Measurements from ENCODE around the gene ITPR2. TPM values are rescaled to one million over a fixed set of nuclear protein-coding genes. Genes with fewer than 3 reads are reported as not detected.
A peak's percentile ranks its signal among the peaks of the same experiment; 100 is the strongest.

Gene ITPR2
- total and polyA plus RNA-seq, 2 donors, result 8.8 to 34.0 TPM

- peaks cover 14 to 18% of the 10 kb centered on the region in 2 donors for H3K4me1 ChIP-seq (ENCODE audit: control insufficient read depth in 2 of 2, insufficient read depth in 2 of 2, low read length in 2 of 2)
- DNase-seq (ENCODE audit: low read depth in 6 of 9, low spot score in 9 of 9), result no peak
- 98% methylated on average over 5 of the region's 5 CpGs for WGBS
Measured at GRCh38 chr12:26805401-26805971, 27.5 kb downstream of the ITPR2 start.

GRCh38 chr12:26803552-26803951 lies 29.4 kb downstream of the ITPR2 start:
- WGBS, result 6% methylated on average over 2 of the region's 2 CpGs

More at GRCh38 chr12:26805401-26805971, 27.5 kb downstream of the ITPR2 start:
- peaks cover 10 to 32% of the 10 kb centered on the region in 2 donors for H3K36me3 ChIP-seq (ENCODE audit: control insufficient read depth in 2 of 2, insufficient read depth in 2 of 2, low read length in 1 of 2)
- no peaks in the 10 kb centered on the region for H3K27me3 ChIP-seq (ENCODE audit: control insufficient read depth in 2 of 2, insufficient read depth in 1 of 2, low read length in 1 of 2)
- H3K9me3 ChIP-seq (ENCODE audit: control insufficient read depth in 2 of 2, insufficient read depth in 1 of 2, low read length in 1 of 2), result no peaks in the 10 kb centered on the region
- H3K27ac ChIP-seq (ENCODE audit: low read depth in 1 of 2, low read length in 1 of 2), result no peak overlapping the region
- no peak overlapping the region for H3K4me3 ChIP-seq (ENCODE audit: low read length in 2 of 2)

GRCh38 chr12:26801486-26801885 lies 31.5 kb downstream of the ITPR2 start:
- WGBS, result 100% methylated on average over 1 of the region's 1 CpG
- no peak for DNase-seq (ENCODE audit: low read depth in 6 of 9, low spot score in 9 of 9)
- H3K27ac ChIP-seq (ENCODE audit: low read depth in 1 of 2, low read length in 1 of 2), result no peak overlapping the region
- no peaks in the 10 kb centered on the region for H3K27me3 ChIP-seq (ENCODE audit: control insufficient read depth in 2 of 2, insufficient read depth in 1 of 2, low read length in 1 of 2)
- H3K4me3 ChIP-seq (ENCODE audit: low read length in 2 of 2), result no peak overlapping the region
- no peaks in the 10 kb centered on the region for H3K9me3 ChIP-seq (ENCODE audit: control insufficient read depth in 2 of 2, insufficient read depth in 1 of 2, low read length in 1 of 2)
- peaks cover 10 to 18% of the 10 kb centered on the region in 2 donors for H3K36me3 ChIP-seq (ENCODE audit: control insufficient read depth in 2 of 2, insufficient read depth in 2 of 2, low read length in 1 of 2)
- H3K4me1 ChIP-seq (ENCODE audit: control insufficient read depth in 2 of 2, insufficient read depth in 2 of 2, low read length in 2 of 2), result peaks cover 21 to 38% of the 10 kb centered on the region in 2 donors

More at GRCh38 chr12:26803552-26803951, 29.4 kb downstream of the ITPR2 start:
- DNase-seq (ENCODE audit: low read depth in 6 of 9, low spot score in 9 of 9), result no peak
- Histone ChIP-seq H3K4me3 (ENCODE audit: low read length in 2 of 2) (no peak overlapping the region), H3K27me3 (ENCODE audit: control insufficient read depth in 2 of 2, insufficient read depth in 1 of 2, low read length in 1 of 2) (no peaks in the 10 kb centered on the region), H3K27ac (ENCODE audit: low read depth in 1 of 2, low read length in 1 of 2) (peak overlapping the region in 1 of 2 donors; percentile 27), H3K9me3 (ENCODE audit: control insufficient read depth in 2 of 2, insufficient read depth in 1 of 2, low read length in 1 of 2) (no peaks in the 10 kb centered on the region), H3K4me1 (ENCODE audit: control insufficient read depth in 2 of 2, insufficient read depth in 2 of 2, low read length in 2 of 2) (peaks cover 17 to 25% of the 10 kb centered on the region in 2 donors), H3K36me3 (ENCODE audit: control insufficient read depth in 2 of 2, insufficient read depth in 2 of 2, low read length in 1 of 2) (peaks cover 10 to 28% of the 10 kb centered on the region in 2 donors)

- Histone ChIP-seq H3K27ac (ENCODE audit: low read depth in 1 of 2, low read length in 1 of 2) (no peak overlapping the region), H3K4me1 (ENCODE audit: control insufficient read depth in 2 of 2, insufficient read depth in 2 of 2, low read length in 2 of 2) (peaks cover 22 to 39% of the 10 kb centered on the region in 2 donors), H3K36me3 (ENCODE audit: control insufficient read depth in 2 of 2, insufficient read depth in 2 of 2, low read length in 1 of 2) (peaks cover 10 to 16% of the 10 kb centered on the region in 2 donors), H3K27me3 (ENCODE audit: control insufficient read depth in 2 of 2, insufficient read depth in 1 of 2, low read length in 1 of 2) (no peaks in the 10 kb centered on the region), H3K9me3 (ENCODE audit: control insufficient read depth in 2 of 2, insufficient read depth in 1 of 2, low read length in 1 of 2) (no peaks in the 10 kb centered on the region), H3K4me3 (ENCODE audit: low read length in 2 of 2) (no peak overlapping the region)
- no peak for DNase-seq (ENCODE audit: low read depth in 6 of 9, low spot score in 9 of 9)
- 99% methylated on average over 7 of the region's 7 CpGs for WGBS
Measured at GRCh38 chr12:26800858-26801257, 32.1 kb downstream of the ITPR2 start.

DNA sequence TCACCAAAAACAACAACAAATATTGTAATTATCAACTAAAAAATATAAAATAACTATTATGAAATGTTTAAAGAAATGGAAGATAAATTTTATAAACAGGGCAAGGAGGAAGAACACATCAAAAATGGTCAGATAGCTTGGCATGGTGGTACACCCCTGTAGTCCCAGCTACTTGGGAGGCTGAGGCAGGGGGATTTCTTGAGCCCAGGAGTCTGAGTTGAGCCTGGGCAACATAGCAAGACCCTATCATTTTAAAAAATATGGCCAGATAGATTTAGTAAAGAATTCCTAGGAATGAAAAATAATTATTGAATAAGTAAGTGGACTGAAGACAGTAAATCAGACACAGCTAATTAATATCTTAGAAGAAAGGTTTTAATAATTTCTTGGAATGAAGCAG lies 32.6 kb downstream of the ITPR2 start:
- Histone ChIP-seq H3K27ac (ENCODE audit: low read depth in 1 of 2, low read length in 1 of 2) (peak overlapping the region in 1 of 2 donors; percentile 86), H3K27me3 (ENCODE audit: control insufficient read depth in 2 of 2, insufficient read depth in 1 of 2, low read length in 1 of 2) (no peaks in the 10 kb centered on the region), H3K36me3 (ENCODE audit: control insufficient read depth in 2 of 2, insufficient read depth in 2 of 2, low read length in 1 of 2) (peaks cover 10 to 14% of the 10 kb centered on the region in 2 donors), H3K9me3 (ENCODE audit: control insufficient read depth in 2 of 2, insufficient read depth in 1 of 2, low read length in 1 of 2) (no peaks in the 10 kb centered on the region), H3K4me3 (ENCODE audit: low read length in 2 of 2) (no peak overlapping the region), H3K4me1 (ENCODE audit: control insufficient read depth in 2 of 2, insufficient read depth in 2 of 2, low read length in 2 of 2) (peaks cover 23 to 43% of the 10 kb centered on the region in 2 donors)
- no peak for DNase-seq (ENCODE audit: low read depth in 6 of 9, low spot score in 9 of 9)

DNA sequence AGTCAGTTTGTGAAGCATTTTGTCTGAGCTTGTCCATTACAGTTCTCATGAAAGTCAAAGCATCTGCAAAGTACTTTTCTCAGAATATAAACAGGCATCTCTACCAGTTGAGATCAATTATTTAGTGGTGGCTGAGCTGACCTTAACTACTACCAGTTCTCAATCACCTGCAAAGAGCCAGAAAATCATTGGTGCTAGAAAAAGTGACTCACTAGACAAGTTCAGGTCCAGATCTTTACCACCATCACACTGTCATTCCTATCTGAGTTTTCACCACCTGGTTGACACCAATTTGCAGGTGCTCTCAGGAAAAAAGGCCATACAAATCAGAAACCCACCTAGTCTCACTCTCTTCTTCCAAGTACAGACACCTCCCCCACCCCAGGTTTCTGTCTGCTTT lies 33.3 kb downstream of the ITPR2 start:
- no peak overlapping the region for H3K4me3 ChIP-seq (ENCODE audit: low read length in 2 of 2)
- peaks cover 23 to 43% of the 10 kb centered on the region in 2 donors for H3K4me1 ChIP-seq (ENCODE audit: control insufficient read depth in 2 of 2, insufficient read depth in 2 of 2, low read length in 2 of 2)
- H3K27me3 ChIP-seq (ENCODE audit: control insufficient read depth in 2 of 2, insufficient read depth in 1 of 2, low read length in 1 of 2), result no peaks in the 10 kb centered on the region
- DNase-seq (ENCODE audit: low read depth in 6 of 9, low spot score in 9 of 9), result peak in 4 of 9 donors; percentile 25 to 56 (median 36)
- H3K36me3 ChIP-seq (ENCODE audit: control insufficient read depth in 2 of 2, insufficient read depth in 2 of 2, low read length in 1 of 2), result peaks cover 10 to 14% of the 10 kb centered on the region in 2 donors
- peak overlapping the region in 1 of 2 donors; percentile 86 for H3K27ac ChIP-seq (ENCODE audit: low read depth in 1 of 2, low read length in 1 of 2)
- no peaks in the 10 kb centered on the region for H3K9me3 ChIP-seq (ENCODE audit: control insufficient read depth in 2 of 2, insufficient read depth in 1 of 2, low read length in 1 of 2)

DNA sequence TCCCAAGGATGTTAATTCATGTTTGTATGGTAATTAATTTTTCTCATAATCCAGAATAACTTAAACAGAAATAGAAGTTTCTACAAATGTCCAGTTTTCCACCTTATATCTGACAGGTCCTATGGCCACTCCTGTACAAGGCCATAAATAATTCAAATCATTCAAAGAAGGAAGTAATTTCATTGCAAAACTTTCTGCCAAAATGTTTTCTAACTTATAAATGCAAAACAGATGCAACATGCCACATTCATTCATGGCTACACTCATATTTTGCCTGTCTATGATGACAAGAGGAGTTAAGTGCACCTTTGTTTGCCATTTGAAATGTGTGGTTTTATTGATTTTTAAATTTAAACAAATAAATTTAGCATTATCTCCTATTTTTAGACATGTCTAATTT lies 34.4 kb downstream of the ITPR2 start:
- DNase-seq (ENCODE audit: low read depth in 6 of 9, low spot score in 9 of 9), result no peak
- H3K4me1 ChIP-seq (ENCODE audit: control insufficient read depth in 2 of 2, insufficient read depth in 2 of 2, low read length in 2 of 2), result peaks cover 23 to 42% of the 10 kb centered on the region in 2 donors
- H3K27ac ChIP-seq (ENCODE audit: low read depth in 1 of 2, low read length in 1 of 2), result peak overlapping the region in 1 of 2 donors; percentile 86
- no peaks in the 10 kb centered on the region for H3K9me3 ChIP-seq (ENCODE audit: control insufficient read depth in 2 of 2, insufficient read depth in 1 of 2, low read length in 1 of 2)
- H3K36me3 ChIP-seq (ENCODE audit: control insufficient read depth in 2 of 2, insufficient read depth in 2 of 2, low read length in 1 of 2), result peaks cover 10 to 14% of the 10 kb centered on the region in 2 donors
- H3K4me3 ChIP-seq (ENCODE audit: low read length in 2 of 2), result no peak overlapping the region
- no peaks in the 10 kb centered on the region for H3K27me3 ChIP-seq (ENCODE audit: control insufficient read depth in 2 of 2, insufficient read depth in 1 of 2, low read length in 1 of 2)

DNA sequence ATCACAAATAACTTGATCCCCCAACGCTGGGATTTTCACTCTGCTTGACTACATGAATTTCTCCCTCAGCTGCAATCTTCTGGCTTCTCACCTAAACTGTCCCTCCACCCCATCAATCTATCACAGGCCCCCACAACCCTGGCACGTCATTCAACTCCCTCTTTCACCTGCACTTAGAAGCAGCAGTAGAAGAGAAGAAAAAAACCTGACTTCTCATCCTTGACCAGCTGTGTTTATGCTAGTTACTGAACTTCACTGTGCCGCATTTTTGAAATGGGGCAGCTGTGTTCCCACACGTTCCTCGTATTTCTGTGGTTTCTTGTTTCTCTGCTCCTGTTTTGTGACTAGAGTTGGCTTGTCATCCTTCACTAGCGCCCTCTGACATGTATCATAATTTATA lies 35.0 kb downstream of the ITPR2 start:
- DNase-seq (ENCODE audit: low read depth in 6 of 9, low spot score in 9 of 9), result peak; percentile 49 to 89 (median 73)
- H3K9me3 ChIP-seq (ENCODE audit: control insufficient read depth in 2 of 2, insufficient read depth in 1 of 2, low read length in 1 of 2), result no peaks in the 10 kb centered on the region
- peaks cover 10 to 18% of the 10 kb centered on the region in 2 donors for H3K36me3 ChIP-seq (ENCODE audit: control insufficient read depth in 2 of 2, insufficient read depth in 2 of 2, low read length in 1 of 2)
- H3K27me3 ChIP-seq (ENCODE audit: control insufficient read depth in 2 of 2, insufficient read depth in 1 of 2, low read length in 1 of 2), result no peaks in the 10 kb centered on the region
- H3K4me3 ChIP-seq (ENCODE audit: low read length in 2 of 2), result no peak overlapping the region
- peak overlapping the region; percentile 44 to 86 for H3K27ac ChIP-seq (ENCODE audit: low read depth in 1 of 2, low read length in 1 of 2)
- peaks cover 20 to 40% of the 10 kb centered on the region in 2 donors for H3K4me1 ChIP-seq (ENCODE audit: control insufficient read depth in 2 of 2, insufficient read depth in 2 of 2, low read length in 2 of 2)
- WGBS, result 7% methylated on average over 6 of the region's 6 CpGs

- 98% methylated on average over 3 of the region's 3 CpGs for WGBS
- peaks cover 18 to 30% of the 10 kb centered on the region in 2 donors for H3K4me1 ChIP-seq (ENCODE audit: control insufficient read depth in 2 of 2, insufficient read depth in 2 of 2, low read length in 2 of 2)
- DNase-seq (ENCODE audit: low read depth in 6 of 9, low spot score in 9 of 9), result no peak
Measured at GRCh38 chr12:26795910-26796309, 37.1 kb downstream of the ITPR2 start.

More at GRCh38 chr12:26795910-26796309, 37.1 kb downstream of the ITPR2 start:
- H3K27ac ChIP-seq (ENCODE audit: low read depth in 1 of 2, low read length in 1 of 2), result no peak overlapping the region
- H3K36me3 ChIP-seq (ENCODE audit: control insufficient read depth in 2 of 2, insufficient read depth in 2 of 2, low read length in 1 of 2), result peaks cover 3 to 12% of the 10 kb centered on the region in 2 donors
- H3K4me3 ChIP-seq (ENCODE audit: low read length in 2 of 2), result no peak overlapping the region
- H3K27me3 ChIP-seq (ENCODE audit: control insufficient read depth in 2 of 2, insufficient read depth in 1 of 2, low read length in 1 of 2), result no peaks in the 10 kb centered on the region
- no peaks in the 10 kb centered on the region for H3K9me3 ChIP-seq (ENCODE audit: control insufficient read depth in 2 of 2, insufficient read depth in 1 of 2, low read length in 1 of 2)

All from thymus (tissue), 11 donors.